BLaER1 treated with 17β-estradiol and CSF1 and Interleukin-3, amounts not matched to agents 10 nM and 100 nM (cell line): Measurements from ENCODE around the gene PRIM1.

Experiments
- H3K27ac ChIP-seq, 11 experiments: shearing (Covaris generic); formaldehyde crosslinking; 2 replicates each; pipeline ENCODE4 v1.8.1; 2022
- H3K27me3 ChIP-seq, 11 experiments: shearing (Covaris generic); formaldehyde crosslinking; 2 replicates each; pipeline ENCODE4 v1.8.1; 2022
- H3K36me3 ChIP-seq, 11 experiments: shearing (Covaris generic); formaldehyde crosslinking; 2 replicates each; pipeline ENCODE4 v1.8.1; 2022
- H3K4me1 ChIP-seq, 10 experiments: shearing (Covaris generic); formaldehyde crosslinking; 2 replicates each; pipeline ENCODE4 v1.8.1; 2022
- H3K4me2 ChIP-seq, 11 experiments: shearing (Covaris generic); formaldehyde crosslinking; 2 replicates each; pipeline ENCODE4 v1.8.1; 2022
- H3K4me3 ChIP-seq, 10 experiments: shearing (Covaris generic); formaldehyde crosslinking; 2 replicates each; pipeline ENCODE4 v1.8.1; 2022
- H3K9ac ChIP-seq, 11 experiments: shearing (Covaris generic); formaldehyde crosslinking; 2 replicates each; pipeline ENCODE4 v1.8.1; 2022
- H3K9me3 ChIP-seq, 11 experiments: shearing (Covaris generic); formaldehyde crosslinking; replicated peaks in 1 of 11; 2 replicates each; pipeline ENCODE4 v1.8.1; 2022
- H4K20me1 ChIP-seq, 11 experiments: shearing (Covaris generic); formaldehyde crosslinking; 2 replicates each; pipeline ENCODE4 v1.8.1; 2022
- Cebpa-rat ChIP-seq, 11 experiments: shearing (Covaris generic); IDR thresholded peaks; 2 replicates each; pipeline ENCODE4 v1.8.1; 2022

PRIM1 gene

DNA sequence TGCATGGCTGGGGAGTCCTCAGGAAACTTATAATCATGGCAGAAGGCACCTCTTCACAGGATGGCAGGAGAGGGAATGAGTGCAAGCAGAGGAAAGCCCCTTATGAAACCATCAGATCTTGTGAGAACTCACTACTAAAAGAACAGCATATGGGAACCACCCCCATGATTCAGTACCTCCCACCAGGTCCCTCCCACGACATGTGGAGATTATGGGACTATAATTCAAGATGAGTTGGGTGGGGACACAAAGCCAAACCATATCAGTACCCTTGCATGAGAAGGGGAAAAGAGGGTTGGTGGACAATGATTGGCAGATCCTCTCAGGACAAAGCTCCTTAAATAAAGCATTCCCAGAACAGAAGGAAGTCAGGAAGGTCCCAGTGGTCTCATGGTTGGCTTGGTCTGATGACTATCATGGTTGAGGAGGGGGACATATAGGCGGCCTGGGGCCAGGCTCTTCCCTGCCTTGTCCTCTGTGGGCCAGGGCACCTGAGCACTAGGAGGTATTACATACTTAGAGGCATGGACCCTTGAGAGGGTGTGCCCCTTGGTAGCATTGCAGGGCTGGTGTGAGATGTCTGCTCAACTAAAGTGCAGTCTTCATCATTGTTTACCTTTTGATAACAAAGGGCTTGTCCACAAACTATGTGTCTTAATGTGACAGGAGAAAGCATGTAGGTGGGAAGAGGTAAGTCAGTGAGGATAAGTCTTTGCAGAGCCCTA, 33.2 kb upstream of the PRIM1 start:
- no peak overlapping the region for H3K4me3 ChIP-seq
- no peak overlapping the region for H3K27ac ChIP-seq
- H3K4me1 ChIP-seq = peaks cover 0 to 13% (median 6%) of the 10 kb centered on the region in 10 experiments; a peak in 9 of 20 replicates
- no peaks in the 10 kb centered on the region for H4K20me1 ChIP-seq
- no peak overlapping the region for H3K4me2 ChIP-seq
- H3K27me3 ChIP-seq = no peaks in the 10 kb centered on the region
- H3K9me3 ChIP-seq = peaks cover 13 to 49% (median 28%) of the 10 kb centered on the region in 11 experiments; a peak in 21 of 22 replicates
- H3K9ac ChIP-seq = no peak overlapping the region
- no peaks in the 10 kb centered on the region for H3K36me3 ChIP-seq
- TF ChIP-seq Cebpa-rat (IDR thresholded peaks at IDR 0.05) = no peak

- Histone ChIP-seq H3K4me1 (peaks cover 0 to 13% (median 6%) of the 10 kb centered on the region in 10 experiments; a peak in 9 of 20 replicates), H3K36me3 (0 out of 22 replicates have a peak, but pooled peaks cover 0 to 3% (median 0%) of the 10 kb centered on the region in 11 experiments), H3K4me3 (no peak overlapping the region), H4K20me1 (no peaks in the 10 kb centered on the region), H3K4me2 (peak overlapping the region in 6 of 11 experiments; percentile 17 to 49 (median 44); a peak in 11 of 22 replicates), H3K27ac (no peak overlapping the region), H3K27me3 (no peaks in the 10 kb centered on the region), H3K9me3 (peaks cover 17 to 45% (median 28%) of the 10 kb centered on the region in 11 experiments), H3K9ac (no peak overlapping the region)
- TF ChIP-seq Cebpa-rat (IDR thresholded peaks at IDR 0.05) = no peak
Observed at GRCh38 chr12:56781726-56782125, 29.6 kb upstream of the PRIM1 start.

DNA sequence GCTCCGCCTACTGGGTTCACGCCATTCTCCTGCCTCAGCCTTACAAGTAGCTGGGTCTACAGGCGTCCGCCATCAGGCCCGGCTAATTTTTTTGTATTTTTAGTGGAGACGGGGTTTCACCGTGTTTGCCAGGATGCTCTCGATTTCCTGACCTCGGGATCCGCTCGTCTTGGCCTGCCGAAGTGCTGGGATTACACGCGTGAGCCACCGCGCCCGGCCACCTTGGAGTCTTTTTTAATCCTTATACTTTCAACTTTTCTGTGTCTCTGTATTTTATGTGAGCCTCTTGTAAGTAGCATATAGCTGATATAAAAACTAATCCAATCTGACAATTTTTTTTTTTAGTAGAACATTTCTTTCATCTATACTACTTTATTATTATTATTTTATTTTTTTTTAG, 26.6 kb upstream of the PRIM1 start:
- no peaks in the 10 kb centered on the region for H3K27me3 ChIP-seq
- no peak overlapping the region for H3K4me3 ChIP-seq
- H3K9me3 ChIP-seq = peaks cover 7 to 31% (median 19%) of the 10 kb centered on the region in 11 experiments; a peak in 20 of 22 replicates
- no peak overlapping the region for H3K27ac ChIP-seq
- peaks cover 0 to 10% (median 0%) of the 10 kb centered on the region in 11 experiments; a peak in 3 of 22 replicates for H3K36me3 ChIP-seq
- H3K9ac ChIP-seq = no peak overlapping the region
- H3K4me1 ChIP-seq = peaks cover 8 to 24% (median 15%) of the 10 kb centered on the region in 10 experiments; a peak in 15 of 20 replicates
- no peak for TF ChIP-seq Cebpa-rat (IDR thresholded peaks at IDR 0.05)
- H4K20me1 ChIP-seq = no peaks in the 10 kb centered on the region
- no peak overlapping the region for H3K4me2 ChIP-seq

- no peaks in the 10 kb centered on the region for H3K27me3 ChIP-seq
- H3K4me1 ChIP-seq = peaks cover 5 to 22% (median 12%) of the 10 kb centered on the region in 10 experiments; a peak in 15 of 20 replicates
- H3K4me3 ChIP-seq = no peak overlapping the region
- peaks cover 4 to 21% (median 14%) of the 10 kb centered on the region in 11 experiments; a peak in 19 of 22 replicates for H3K9me3 ChIP-seq
- peaks cover 0 to 10% (median 0%) of the 10 kb centered on the region in 11 experiments; a peak in 3 of 22 replicates for H3K36me3 ChIP-seq
- no peak for TF ChIP-seq Cebpa-rat (IDR thresholded peaks at IDR 0.05)
- H3K9ac ChIP-seq = no peak overlapping the region
- no peak overlapping the region for H3K4me2 ChIP-seq
- H4K20me1 ChIP-seq = no peaks in the 10 kb centered on the region
- no peak overlapping the region for H3K27ac ChIP-seq
Observed at GRCh38 chr12:56776654-56777053, 24.5 kb upstream of the PRIM1 start.

- H3K4me1 ChIP-seq = peaks cover 5 to 25% (median 10%) of the 10 kb centered on the region in 10 experiments; a peak in 13 of 20 replicates
- no peak for TF ChIP-seq Cebpa-rat (IDR thresholded peaks at IDR 0.05)
- peaks cover 0 to 17% (median 13%) of the 10 kb centered on the region in 11 experiments; a peak in 19 of 22 replicates for H3K9me3 ChIP-seq
- H3K9ac ChIP-seq = no peak overlapping the region
- peaks cover 0 to 10% (median 0%) of the 10 kb centered on the region in 11 experiments; a peak in 3 of 22 replicates for H3K36me3 ChIP-seq
- peak overlapping the region in 2 of 11 experiments; percentile 52 to 70; a peak in 5 of 22 replicates for H3K4me2 ChIP-seq
- H3K4me3 ChIP-seq = no peak overlapping the region
- no peaks in the 10 kb centered on the region for H4K20me1 ChIP-seq
- no peak overlapping the region for H3K27ac ChIP-seq
- H3K27me3 ChIP-seq = no peaks in the 10 kb centered on the region
Observed at GRCh38 chr12:56775638-56776037, 23.5 kb upstream of the PRIM1 start.

DNA sequence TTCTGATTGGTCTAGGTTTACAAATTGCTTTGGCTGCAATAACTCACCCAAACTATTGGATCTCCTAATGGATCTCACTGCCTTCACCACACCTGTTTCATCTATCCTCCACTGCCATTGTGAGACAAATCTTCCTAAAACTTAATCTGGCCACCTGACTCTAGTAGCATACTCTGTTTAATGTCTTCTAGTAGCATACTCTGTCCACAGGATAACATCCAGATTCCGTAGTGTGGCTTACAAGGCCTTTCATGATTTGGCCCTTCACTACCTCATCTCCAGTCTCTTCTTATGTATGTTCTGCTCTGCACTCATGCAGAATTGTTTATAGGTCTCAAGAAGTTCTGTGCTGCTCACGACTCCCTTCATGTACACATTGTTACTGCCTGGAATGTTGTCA, 21.0 kb upstream of the PRIM1 start:
- H4K20me1 ChIP-seq = no peaks in the 10 kb centered on the region

GRCh38 chr12:56772625-56773024, 20.5 kb upstream of the PRIM1 start:
- peaks cover 6 to 25% (median 10%) of the 10 kb centered on the region in 10 experiments; a peak in 14 of 20 replicates for H3K4me1 ChIP-seq
- peaks cover 0 to 10% (median 0%) of the 10 kb centered on the region in 11 experiments; a peak in 3 of 22 replicates for H3K36me3 ChIP-seq
- H3K4me2 ChIP-seq = no peak overlapping the region
- H3K4me3 ChIP-seq = no peak overlapping the region
- H3K27me3 ChIP-seq = no peaks in the 10 kb centered on the region
- H3K27ac ChIP-seq = no peak overlapping the region
- peaks cover 0 to 17% (median 13%) of the 10 kb centered on the region in 11 experiments; a peak in 19 of 22 replicates for H3K9me3 ChIP-seq
- no peak overlapping the region for H3K9ac ChIP-seq
- H4K20me1 ChIP-seq = no peaks in the 10 kb centered on the region
- no peak for TF ChIP-seq Cebpa-rat (IDR thresholded peaks at IDR 0.05)

More for the DNA sequence above, 21.0 kb upstream of the PRIM1 start:
- Histone ChIP-seq H3K9me3 (peaks cover 0 to 17% (median 13%) of the 10 kb centered on the region in 11 experiments; a peak in 19 of 22 replicates), H3K27me3 (no peaks in the 10 kb centered on the region), H3K9ac (no peak overlapping the region), H3K4me2 (no peak overlapping the region), H3K4me3 (no peak overlapping the region), H3K4me1 (peaks cover 6 to 25% (median 10%) of the 10 kb centered on the region in 10 experiments; a peak in 14 of 20 replicates), H3K36me3 (peaks cover 0 to 10% (median 0%) of the 10 kb centered on the region in 11 experiments; a peak in 3 of 22 replicates), H3K27ac (no peak overlapping the region)
- no peak for TF ChIP-seq Cebpa-rat (IDR thresholded peaks at IDR 0.05)

DNA sequence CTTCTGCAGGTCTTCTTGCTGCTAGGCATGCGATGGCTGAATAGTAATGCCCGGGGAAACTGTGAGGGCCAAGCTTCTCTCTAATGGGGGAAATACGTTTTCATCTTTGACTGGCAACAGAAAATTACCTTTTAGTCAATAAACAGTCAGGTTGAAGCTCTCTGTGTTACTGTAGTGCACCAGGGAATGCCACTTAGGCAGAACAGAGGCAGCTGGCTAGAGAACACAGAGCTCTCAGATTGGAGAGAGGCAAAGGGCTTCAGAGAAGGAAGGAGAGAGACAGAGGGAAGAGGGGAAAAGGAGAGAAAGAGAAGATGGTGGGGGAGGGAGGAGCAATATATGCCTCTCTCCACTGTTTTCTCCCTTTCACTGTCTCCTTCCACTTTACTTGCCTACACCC, 17.7 kb upstream of the PRIM1 start:
- H3K4me2 ChIP-seq = no peak overlapping the region
- H3K27ac ChIP-seq = no peak overlapping the region
- peaks cover 0 to 30% (median 8%) of the 10 kb centered on the region in 10 experiments; a peak in 13 of 20 replicates for H3K4me1 ChIP-seq
- no peaks in the 10 kb centered on the region for H3K36me3 ChIP-seq
- no peak overlapping the region for H3K9ac ChIP-seq
- no peak for TF ChIP-seq Cebpa-rat (IDR thresholded peaks at IDR 0.05)
- H3K27me3 ChIP-seq = no peaks in the 10 kb centered on the region
- H4K20me1 ChIP-seq = no peaks in the 10 kb centered on the region
- H3K4me3 ChIP-seq = no peak overlapping the region
- H3K9me3 ChIP-seq = no peaks in the 10 kb centered on the region

GRCh38 chr12:56768424-56768823, 16.3 kb upstream of the PRIM1 start:
- no peak overlapping the region for H3K4me3 ChIP-seq
- H3K27ac ChIP-seq = no peak overlapping the region
- H3K9ac ChIP-seq = no peak overlapping the region
- H3K27me3 ChIP-seq = no peaks in the 10 kb centered on the region
- H3K36me3 ChIP-seq = no peaks in the 10 kb centered on the region
- no peaks in the 10 kb centered on the region for H3K9me3 ChIP-seq
- peak in 3 of 11 experiments; percentile 24 to 56 (median 25); a peak in 2 of 22 replicates for TF ChIP-seq Cebpa-rat (IDR thresholded peaks at IDR 0.05)
- no peak overlapping the region for H3K4me2 ChIP-seq
- peaks cover 0 to 39% (median 9%) of the 10 kb centered on the region in 10 experiments; a peak in 9 of 20 replicates for H3K4me1 ChIP-seq
- no peaks in the 10 kb centered on the region for H4K20me1 ChIP-seq
